GM19372 (cell line): ENCODE data around the gene RFC1.
"Not testable (repeated sequence)": the region's sequence is repeated elsewhere in the genome, so short reads cannot be mapped to it uniquely, and the experiment has no call there.

Source experiments
- ATAC-seq: cut with Tn5 transposase; IDR thresholded peaks from one replicate; pipeline ENCODE4 v1.9.1; 2021; ENCODE audit warnings: mild to moderate bottlenecking, low read depth, moderate library complexity; ENCODE audit not compliant: unreplicated experiment

The RFC1 gene

GRCh38 chr4:39365830-39366771 is at the start of gene RFC1:
Gene RFC1, minus strand, starts transcription at chr4:39366362. Its CDS starts 121 bp downstream, at chr4:39366241.
- peak; percentile 84 for ATAC-seq

GRCh38 chr4:39415678-39416283 is 49.6 kb upstream of the RFC1 start:
- ATAC-seq: no peak

GRCh38 chr4:39411561-39411960 is 45.4 kb upstream of the RFC1 start:
- ATAC-seq: not testable (repeated sequence)

GRCh38 chr4:39410415-39410814 is 44.3 kb upstream of the RFC1 start:
- ATAC-seq: no peak

GRCh38 chr4:39407584-39407885 is 41.4 kb upstream of the RFC1 start:
- no peak for ATAC-seq

- ATAC-seq: no peak
These were observed 40.8 kb upstream of the RFC1 start, which contains the start of gene KLB for GRCh38 chr4:39406763-39407583. Gene KLB, plus strand, starts transcription at chr4:39406930. Its CDS starts 20 bp downstream, at chr4:39406950.

- not testable (repeated sequence) for ATAC-seq
These were observed 35.5 kb upstream of the RFC1 start for GRCh38 chr4:39401640-39402039.

- no peak for ATAC-seq
These were observed 28.5 kb upstream of the RFC1 start for GRCh38 chr4:39394706-39395105.

- ATAC-seq: no peak
These were observed 24.4 kb upstream of the RFC1 start for GRCh38 chr4:39390603-39391002.

- no peak for ATAC-seq
These were observed 18.4 kb upstream of the RFC1 start for GRCh38 chr4:39384563-39384962.

- no peak for ATAC-seq
These were observed 17.5 kb upstream of the RFC1 start for GRCh38 chr4:39383690-39384089.

GRCh38 chr4:39375478-39375877 is 9.3 kb upstream of the RFC1 start:
- no peak for ATAC-seq

- ATAC-seq: not testable (repeated sequence)
These were observed 5.0 kb upstream of the RFC1 start for GRCh38 chr4:39371209-39371608.

GRCh38 chr4:39369301-39369700 is 3.1 kb upstream of the RFC1 start:
- ATAC-seq: no peak

- ATAC-seq: no peak
These were observed 1.0 kb upstream of the RFC1 start for GRCh38 chr4:39367166-39367565.

- no peak for ATAC-seq
These were observed 802 bp downstream of the RFC1 start for GRCh38 chr4:39365360-39365759.

- no peak for ATAC-seq
These were observed 2.3 kb downstream of the RFC1 start for GRCh38 chr4:39363773-39364393.

GRCh38 chr4:39362827-39363226 is 3.3 kb downstream of the RFC1 start:
- no peak for ATAC-seq

GRCh38 chr4:39360611-39361010 is 5.6 kb downstream of the RFC1 start:
- not testable (repeated sequence) for ATAC-seq

GRCh38 chr4:39357002-39357401 is 9.2 kb downstream of the RFC1 start:
- no peak for ATAC-seq

- ATAC-seq: no peak
These were observed 12.0 kb downstream of the RFC1 start for GRCh38 chr4:39354254-39354552.
